NOMO-1 treated with dmso at 0.1 percent for 144 hours (cell line): ENCODE results near the gene MEX3A.
"Not testable (repeated sequence)": the region's sequence is repeated elsewhere in the genome, so short reads cannot be mapped to it uniquely, and the experiment has no call there.

ENCODE experiments used
- DNase-seq: peaks from one replicate; lab custom pipeline; 2025; ENCODE audit not compliant: unreplicated experiment; lab: John Stamatoyannopoulos, UW

Gene MEX3A

DNA sequence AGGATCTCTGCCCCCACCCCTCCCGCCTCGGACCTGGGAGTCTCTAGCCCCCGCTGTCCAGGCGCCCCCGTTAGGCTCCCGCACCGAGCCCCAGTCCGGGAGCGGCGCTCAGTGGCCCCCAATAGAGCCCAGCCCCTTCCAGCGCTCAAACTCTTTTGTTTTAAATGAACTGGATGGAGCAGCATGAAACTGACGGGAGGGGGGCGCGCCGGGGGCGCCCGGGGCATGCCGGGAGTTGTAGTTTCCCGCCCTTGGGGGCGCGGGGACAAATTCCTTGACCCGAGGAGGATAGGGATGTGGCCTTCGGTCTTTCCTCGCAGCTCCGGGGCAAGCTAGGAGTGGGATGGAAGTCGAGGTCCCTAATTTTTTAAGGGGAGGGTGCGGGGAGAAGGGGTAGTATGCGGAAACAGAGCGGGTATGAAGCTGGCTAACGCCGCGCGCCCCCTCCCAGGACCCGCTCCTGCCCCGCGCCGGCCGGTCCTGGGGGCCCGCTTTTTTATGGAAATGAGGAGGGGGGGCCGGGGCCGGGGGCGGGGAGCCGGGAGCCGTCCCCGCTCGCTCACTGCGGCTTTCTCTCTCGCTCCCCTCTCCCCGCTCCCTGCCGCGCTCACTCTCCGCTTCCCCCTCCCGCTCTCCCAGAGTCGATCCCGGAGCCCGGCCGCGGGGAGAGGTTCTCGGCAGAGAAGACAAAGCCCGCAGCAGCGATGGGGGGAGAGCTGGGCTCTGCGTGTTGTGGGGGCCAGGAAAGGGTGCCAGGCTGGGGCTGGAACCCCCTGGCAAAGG is at the start of gene MEX3A:
Gene MEX3A (minus strand): TSS at position 157 of the 783 bp plus-strand sequence. CDS start 467 bp downstream, outside the sequence.
- DNase-seq, result no peak

DNA sequence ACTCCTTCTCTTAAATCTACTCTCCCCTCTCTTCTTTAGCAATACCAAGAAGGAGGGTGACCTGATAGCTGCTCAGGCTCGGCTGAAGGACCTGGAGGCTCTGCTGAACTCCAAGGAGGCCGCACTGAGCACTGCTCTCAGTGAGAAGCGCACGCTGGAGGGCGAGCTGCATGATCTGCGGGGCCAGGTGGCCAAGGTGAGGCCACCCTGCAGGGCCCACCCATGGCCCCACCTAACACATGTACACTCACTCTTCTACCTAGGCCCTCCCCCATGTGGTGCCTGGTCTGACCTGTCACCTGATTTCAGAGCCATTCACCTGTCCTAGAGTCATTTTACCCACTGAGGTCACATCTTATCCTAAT is 48.3 kb upstream of the MEX3A start:
- DNase-seq, result no peak

GRCh38 chr1:156129687-156130577 is 47.7 kb upstream of the MEX3A start:
- DNase-seq, result no peak

DNA sequence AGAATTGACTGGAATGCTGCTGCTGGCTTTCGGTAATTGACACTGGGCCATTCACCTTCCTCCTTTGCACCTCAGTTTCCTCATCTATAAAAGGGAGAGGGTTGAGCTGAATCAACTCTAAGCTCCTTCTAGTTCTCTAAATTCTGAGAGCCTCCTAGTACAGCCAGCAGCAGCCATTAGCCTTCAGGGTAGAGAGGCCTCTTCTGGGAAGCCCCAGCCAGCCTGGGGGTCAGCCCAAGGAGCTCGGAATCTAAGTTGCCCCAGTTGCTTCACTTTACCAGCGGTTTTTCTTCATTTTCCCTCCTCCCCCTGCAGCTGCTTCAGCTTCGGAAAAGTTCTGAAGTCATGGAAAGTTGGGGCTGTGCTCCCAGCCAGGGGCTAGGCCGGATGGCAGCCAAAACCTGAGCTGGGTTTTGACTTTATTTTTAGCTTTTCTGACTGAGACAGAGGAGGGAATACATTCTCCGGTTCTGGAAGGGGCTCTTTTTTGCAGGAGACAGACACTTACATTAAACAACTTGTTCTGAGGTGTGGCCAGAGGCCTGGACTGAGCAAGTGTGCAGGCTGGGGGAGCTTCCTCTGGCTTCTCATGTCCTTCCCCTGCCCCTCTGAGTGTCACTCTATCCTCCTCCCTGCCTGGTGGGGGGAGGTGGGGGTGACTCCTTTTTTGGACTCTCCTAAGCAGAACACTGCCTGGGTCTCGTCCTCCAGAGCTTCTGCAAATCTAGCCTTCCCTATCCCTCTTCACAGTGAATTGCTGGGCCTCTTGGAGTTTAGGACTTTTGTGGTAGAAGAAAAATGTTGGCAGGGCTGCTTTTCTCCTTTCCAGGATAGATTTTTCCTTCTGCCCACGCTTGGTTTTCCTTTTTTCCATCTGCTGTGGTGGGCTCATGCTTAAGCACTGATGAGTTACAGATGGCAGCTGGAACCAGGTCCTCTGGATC is 46.7 kb upstream of the MEX3A start:
- no peak for DNase-seq

DNA sequence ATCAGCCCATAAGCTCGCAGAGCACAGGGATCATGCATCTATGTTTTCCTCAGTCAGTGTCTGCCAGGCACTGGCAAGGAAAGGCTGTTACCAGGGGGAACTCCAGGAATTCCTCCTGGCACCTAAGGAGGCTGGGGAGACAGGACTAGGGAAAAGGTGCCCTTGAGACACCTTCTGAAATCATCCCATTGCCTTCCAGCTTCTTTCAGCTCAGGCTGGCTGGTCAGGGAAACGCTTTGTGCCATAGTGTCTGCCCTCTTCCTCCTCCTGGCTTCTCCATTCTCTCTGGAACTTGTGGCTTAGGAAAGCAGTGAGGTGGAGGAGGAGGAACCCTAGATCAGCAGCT is 46.0 kb upstream of the MEX3A start:
- no peak for DNase-seq

- DNase-seq, result peak; percentile 88
Measured at GRCh38 chr1:156126630-156127534, 44.6 kb upstream of the MEX3A start.

DNA sequence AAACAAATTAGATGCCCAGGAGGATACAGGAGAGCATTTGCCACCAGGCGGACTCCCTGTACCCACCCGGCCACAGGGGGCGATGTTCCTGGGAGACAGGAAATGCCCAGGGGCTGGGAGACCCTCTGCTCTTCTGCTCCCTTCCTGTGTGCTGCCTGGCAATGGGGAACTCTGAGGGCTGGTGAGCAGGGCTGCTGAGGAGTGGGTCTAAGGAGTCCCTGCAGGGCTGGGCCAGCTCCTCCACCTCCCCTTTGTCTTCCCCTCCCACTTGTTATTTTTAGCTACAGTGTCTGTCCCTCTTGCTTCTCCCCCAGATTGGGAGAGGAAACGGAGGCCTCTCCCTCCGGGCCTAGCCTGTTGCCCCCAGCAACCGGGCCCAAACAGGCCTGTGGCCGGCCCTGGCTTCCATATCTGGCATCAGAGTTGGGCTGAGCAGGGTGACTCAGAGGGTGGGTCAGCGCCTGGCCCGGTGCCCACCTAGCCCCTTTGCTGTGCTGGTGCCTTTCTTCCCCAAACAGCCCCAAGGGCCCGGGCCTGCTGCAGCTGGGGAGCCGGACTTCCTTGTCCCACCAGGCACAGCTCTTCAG is 43.9 kb upstream of the MEX3A start:
- peak; percentile 79 for DNase-seq

DNA sequence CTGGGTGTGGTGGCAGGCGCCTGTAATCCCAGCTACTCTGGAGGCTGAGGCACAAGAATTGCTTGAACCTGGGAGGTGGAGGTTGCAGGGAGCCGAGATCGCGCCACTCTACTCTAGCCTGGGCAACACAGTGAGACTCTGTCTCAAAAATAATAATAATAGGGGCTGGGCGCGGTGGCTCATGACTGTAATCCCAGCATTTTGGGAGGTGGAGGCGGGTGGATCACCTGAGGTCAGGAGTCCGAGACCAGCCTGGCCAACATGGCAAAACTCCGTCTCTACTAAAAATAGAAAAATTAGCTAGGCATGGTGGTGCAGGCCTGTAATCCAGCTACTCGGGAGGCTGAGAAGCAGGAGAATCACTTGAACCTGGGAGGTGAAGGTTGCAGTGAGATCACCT is 43.3 kb upstream of the MEX3A start:
- not testable (repeated sequence) for DNase-seq

- peak; percentile 60 for DNase-seq
Measured at GRCh38 chr1:156124557-156125483, 42.6 kb upstream of the MEX3A start.

- DNase-seq, result peak; percentile 62
Measured at GRCh38 chr1:156123356-156124196, 41.3 kb upstream of the MEX3A start.

GRCh38 chr1:156122519-156123355 is 40.5 kb upstream of the MEX3A start:
- no peak for DNase-seq

DNA sequence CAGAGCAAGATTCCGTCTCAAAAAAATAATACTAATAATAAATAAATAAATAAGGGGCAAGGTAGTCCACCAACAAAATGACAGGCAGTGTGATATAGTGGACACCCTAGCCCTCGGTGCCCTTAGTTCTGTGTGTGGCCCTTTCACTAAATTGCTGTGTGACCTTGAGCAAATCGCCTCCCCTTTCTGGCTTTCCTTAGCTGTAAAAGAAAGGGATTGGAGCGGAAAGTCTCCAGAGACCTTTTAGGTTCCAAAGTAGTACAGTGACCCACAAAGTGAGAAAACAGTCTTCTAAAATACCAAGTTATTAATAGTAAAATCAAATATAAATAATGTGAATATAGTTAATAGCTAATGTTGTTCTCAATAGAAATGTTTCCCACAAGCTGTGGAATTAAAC is 39.8 kb upstream of the MEX3A start:
- no peak for DNase-seq

DNA sequence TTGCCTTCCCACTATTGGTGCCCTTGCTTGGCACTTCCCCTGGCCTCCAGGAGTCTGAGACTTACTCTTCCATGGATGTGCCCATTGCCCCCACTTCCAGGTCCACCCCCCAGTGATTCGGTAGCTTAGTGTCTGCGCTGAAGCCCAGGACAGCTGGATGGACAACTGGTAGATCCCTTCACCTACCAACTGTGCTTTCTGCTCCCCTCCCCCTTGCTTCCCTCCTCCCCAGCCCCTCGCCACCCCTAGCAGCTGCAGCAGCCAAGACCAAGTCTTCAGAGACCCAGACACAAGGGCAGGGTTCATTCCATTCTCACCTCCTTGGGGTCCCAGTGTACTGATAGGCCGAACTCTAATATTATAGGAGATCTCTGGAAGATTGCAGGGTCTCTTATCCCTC is 39.2 kb upstream of the MEX3A start:
- no peak for DNase-seq

DNA sequence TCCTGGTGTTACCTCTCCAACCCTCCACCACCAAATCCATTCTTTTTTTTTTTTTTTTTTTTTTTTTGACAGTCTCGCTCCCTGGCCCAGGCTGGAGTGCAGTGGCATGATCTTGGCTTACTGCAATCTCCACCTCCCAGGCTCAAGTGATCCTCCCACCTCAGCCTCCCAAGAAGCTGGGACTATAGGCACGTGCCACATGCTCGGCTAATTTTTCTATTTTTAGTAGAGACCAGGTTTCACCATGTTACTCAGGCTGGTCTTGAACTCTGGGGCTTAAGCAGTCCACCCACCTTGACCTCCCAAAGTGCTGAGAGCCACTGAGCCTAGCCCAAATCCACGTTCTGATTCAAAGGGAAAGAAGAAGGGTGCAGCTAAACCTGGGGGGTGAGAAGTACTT is 38.7 kb upstream of the MEX3A start:
- DNase-seq, result not testable (repeated sequence)

GRCh38 chr1:156120318-156120717 is 38.1 kb upstream of the MEX3A start:
- no peak for DNase-seq

GRCh38 chr1:156119503-156120209 is 37.4 kb upstream of the MEX3A start:
- DNase-seq, result peak; percentile 95
